Osteocyte (in vitro differentiated cells): Measurements from ENCODE around the gene SNCG. TPM values are rescaled to one million over a fixed set of nuclear protein-coding genes. Genes with fewer than 3 reads are reported as not detected.
"Not testable (repeated sequence)": the region's sequence is repeated elsewhere in the genome, so short reads cannot be mapped to it uniquely, and the experiment has no call there.

Experiments
- DNase-seq: peaks from one replicate; pipeline ENCODE4 v3.0.0; 2021; ENCODE audit warnings: mixed read lengths; ENCODE audit not compliant: unreplicated experiment; ENCODE audit errors: extremely low spot score
- H3K27ac Mint-ChIP-seq: one replicate; pipeline ENCODE4 v1.8.0; 2021; ENCODE audit warnings: mild to moderate bottlenecking, mixed read lengths; ENCODE audit not compliant: unreplicated experiment
- H3K27me3 Mint-ChIP-seq: one replicate; pipeline ENCODE4 v1.8.0; 2021; ENCODE audit warnings: mixed read lengths; ENCODE audit not compliant: unreplicated experiment
- H3K36me3 Mint-ChIP-seq: one replicate; pipeline ENCODE4 v1.8.0; 2021; ENCODE audit warnings: mixed read lengths; ENCODE audit not compliant: unreplicated experiment
- H3K4me1 Mint-ChIP-seq: one replicate; pipeline ENCODE4 v1.8.0; 2021; ENCODE audit warnings: mixed read lengths; ENCODE audit not compliant: unreplicated experiment
- H3K4me3 Mint-ChIP-seq: one replicate; pipeline ENCODE4 v1.8.0; 2021; ENCODE audit warnings: mild to moderate bottlenecking, moderate library complexity, mixed read lengths; ENCODE audit not compliant: unreplicated experiment
- H3K9me3 Mint-ChIP-seq: one replicate; pipeline ENCODE4 v1.8.0; 2021; ENCODE audit warnings: mixed read lengths; ENCODE audit not compliant: unreplicated experiment
- total RNA-seq: library from RNA; stranded (reverse); gene quantifications from 2 replicates; pipeline ENCODE4 v1.2.1, GENCODE V29; 2021
- TF ChIP-seq, protein P1 (sequence below): fragments of 200-600 bp; sonication (generic); IDR thresholded peaks from 2 replicates; pipeline ENCODE4 v1.5.0; 2021; ENCODE audit warnings: antibody characterized with exemption, mild to moderate bottlenecking, moderate library complexity

The SNCG gene
- total RNA-seq, 1 donor from 2014 or later, result not detected

- peaks cover 26% of the 10 kb centered on the region for H3K4me1 Mint-ChIP-seq
- peaks cover 9% of the 10 kb centered on the region for H3K9me3 Mint-ChIP-seq
- H3K27ac Mint-ChIP-seq, result no peak overlapping the region
- peaks cover 5% of the 10 kb centered on the region for H3K36me3 Mint-ChIP-seq
- no peak for DNase-seq
- peaks cover 17% of the 10 kb centered on the region for H3K27me3 Mint-ChIP-seq
- H3K4me3 Mint-ChIP-seq, result no peak overlapping the region
- TF ChIP-seq, protein P1, sequence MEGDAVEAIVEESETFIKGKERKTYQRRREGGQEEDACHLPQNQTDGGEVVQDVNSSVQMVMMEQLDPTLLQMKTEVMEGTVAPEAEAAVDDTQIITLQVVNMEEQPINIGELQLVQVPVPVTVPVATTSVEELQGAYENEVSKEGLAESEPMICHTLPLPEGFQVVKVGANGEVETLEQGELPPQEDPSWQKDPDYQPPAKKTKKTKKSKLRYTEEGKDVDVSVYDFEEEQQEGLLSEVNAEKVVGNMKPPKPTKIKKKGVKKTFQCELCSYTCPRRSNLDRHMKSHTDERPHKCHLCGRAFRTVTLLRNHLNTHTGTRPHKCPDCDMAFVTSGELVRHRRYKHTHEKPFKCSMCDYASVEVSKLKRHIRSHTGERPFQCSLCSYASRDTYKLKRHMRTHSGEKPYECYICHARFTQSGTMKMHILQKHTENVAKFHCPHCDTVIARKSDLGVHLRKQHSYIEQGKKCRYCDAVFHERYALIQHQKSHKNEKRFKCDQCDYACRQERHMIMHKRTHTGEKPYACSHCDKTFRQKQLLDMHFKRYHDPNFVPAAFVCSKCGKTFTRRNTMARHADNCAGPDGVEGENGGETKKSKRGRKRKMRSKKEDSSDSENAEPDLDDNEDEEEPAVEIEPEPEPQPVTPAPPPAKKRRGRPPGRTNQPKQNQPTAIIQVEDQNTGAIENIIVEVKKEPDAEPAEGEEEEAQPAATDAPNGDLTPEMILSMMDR, result no peak
Measured at GRCh38 chr10:86951184-86951761, 7.1 kb upstream of the SNCG start.

GRCh38 chr10:86952106-86952505 lies 6.3 kb upstream of the SNCG start:
- DNase-seq, result no peak
- TF ChIP-seq, protein P1, result no peak
- H3K4me1 Mint-ChIP-seq, result peaks cover 32% of the 10 kb centered on the region
- H3K36me3 Mint-ChIP-seq, result peaks cover 5% of the 10 kb centered on the region
- peaks cover 11% of the 10 kb centered on the region for H3K27me3 Mint-ChIP-seq
- H3K9me3 Mint-ChIP-seq, result peaks cover 9% of the 10 kb centered on the region
- H3K4me3 Mint-ChIP-seq, result no peak overlapping the region
- H3K27ac Mint-ChIP-seq, result no peak overlapping the region

DNA sequence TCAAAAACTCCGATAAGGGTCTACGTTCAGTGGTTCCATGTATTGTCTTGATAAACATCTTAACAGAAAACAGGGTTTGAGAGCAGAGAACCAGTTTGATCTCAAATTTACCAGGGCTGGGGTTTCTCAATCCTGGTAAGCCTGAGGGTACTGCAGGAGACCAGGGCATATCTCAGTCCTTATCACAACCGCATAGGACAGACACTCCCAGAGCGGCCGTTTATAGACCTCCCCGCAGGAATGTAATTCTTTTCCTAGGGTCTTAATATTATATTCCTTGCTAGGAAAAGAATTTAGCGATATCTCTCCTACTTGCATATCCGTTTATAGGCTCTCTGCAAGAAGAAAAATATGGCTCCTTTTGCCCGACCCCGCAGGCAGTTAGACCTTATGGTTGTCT lies 5.7 kb upstream of the SNCG start:
- Mint-ChIP-seq H3K4me1 (peaks cover 38% of the 10 kb centered on the region), H3K27me3 (peaks cover 10% of the 10 kb centered on the region)
- not testable (repeated sequence) for H3K36me3 Mint-ChIP-seq, H3K9me3 Mint-ChIP-seq, DNase-seq, H3K4me3 Mint-ChIP-seq, H3K27ac Mint-ChIP-seq

GRCh38 chr10:86953747-86954680 lies 4.4 kb upstream of the SNCG start:
- no peak for DNase-seq
- Mint-ChIP-seq H3K9me3 (peaks cover 9% of the 10 kb centered on the region), H3K27ac (peak overlapping the region; percentile 81), H3K36me3 (no peaks in the 10 kb centered on the region), H3K4me1 (peaks cover 46% of the 10 kb centered on the region), H3K27me3 (no peaks in the 10 kb centered on the region), H3K4me3 (no peak overlapping the region)
- TF ChIP-seq, protein P1, result no peak

GRCh38 chr10:86954681-86955500 lies 3.5 kb upstream of the SNCG start:
- Mint-ChIP-seq H3K36me3 (no peaks in the 10 kb centered on the region), H3K4me3 (no peak overlapping the region), H3K27ac (peak overlapping the region; percentile 81)

More at GRCh38 chr10:86954681-86955500, 3.5 kb upstream of the SNCG start:
- H3K27me3 Mint-ChIP-seq, result no peaks in the 10 kb centered on the region
- peaks cover 53% of the 10 kb centered on the region for H3K4me1 Mint-ChIP-seq
- TF ChIP-seq, protein P1, result no peak
- peaks cover 9% of the 10 kb centered on the region for H3K9me3 Mint-ChIP-seq
- DNase-seq, result no peak
